ENCODE measurements around the gene TNXB. TPM values are rescaled to one million over a fixed set of nuclear protein-coding genes. Genes with fewer than 3 reads are reported as not detected.
A peak's percentile ranks its signal among the peaks of the same experiment; 100 is the strongest.

Gene TNXB
- total and polyA plus RNA-seq, 2 experiments from 2014 or later, result 2.0 to 6.0 TPM

- H3K4me1 ChIP-seq (ENCODE audit: insufficient read depth), result peaks cover 35% of the 10 kb centered on the region
- Mint-ChIP-seq H3K27me3 (ENCODE audit: insufficient read depth, low read depth, poor library complexity) (peaks cover 30% of the 10 kb centered on the region), H3K27ac (peak overlapping the region; percentile 48; the same call in 1 of the 2 replicates), H3K9me3 (no peaks in the 10 kb centered on the region; the same call in 2 of the 3 replicates), H3K4me1 (peaks cover 51% of the 10 kb centered on the region), H3K36me3 (ENCODE audit: low read depth) (no peaks in the 10 kb centered on the region), H3K4me3 (peak overlapping the region; percentile 92)
- no peaks in the 10 kb centered on the region; the same call in 1 of the 2 replicates for H3K9me2 ChIP-seq (ENCODE audit: insufficient read depth)
- H4K20me1 ChIP-seq (replicated peaks; ENCODE audit: insufficient read depth), result 0 out of 2 replicates have a peak, but pooled peaks cover 5% of the 10 kb centered on the region
- no peaks in the 10 kb centered on the region for H3K79me2 ChIP-seq (replicated peaks; ENCODE audit: insufficient read depth)
- DNase-seq (ENCODE audit: low spot score) (no peak), ATAC-seq (no peak)
- H3K4me2 ChIP-seq, result peak overlapping the region; percentile 90
- H3K27me3 ChIP-seq (ENCODE audit: insufficient read depth), result peaks cover 36% of the 10 kb centered on the region
- peak overlapping the region; percentile 36; the same call in 1 of the 2 replicates for H3K27ac ChIP-seq (ENCODE audit: low read depth)
- H3K4me3 ChIP-seq, result peak overlapping the region; percentile 100
- H3K36me3 ChIP-seq (ENCODE audit: insufficient read depth), result no peaks in the 10 kb centered on the region
- peak overlapping the region; percentile 90 for H2AFZ ChIP-seq
- TF ChIP-seq CTCF (conservative IDR thresholded peaks at IDR 0.05; ENCODE audit: low read depth in 2 of 2) (peak in 1 of 2 experiments; percentile 15; a peak in 2 of 4 replicates), NANOG (IDR thresholded peaks at IDR 0.05; ENCODE audit: borderline replicate concordance) (no peak)
- H3F3A ChIP-seq (replicated peaks; ENCODE audit: low read depth), result peaks cover 9% of the 10 kb centered on the region
These were observed 38.4 kb upstream of the TNXB start for GRCh38 chr6:32147401-32148132.

GRCh38 chr6:32146687-32147086 lies 37.5 kb upstream of the TNXB start:
- Histone ChIP-seq H2AFZ (no peak overlapping the region), H3K4me2 (peak overlapping the region; percentile 45), H3K27me3 (ENCODE audit: insufficient read depth) (peaks cover 29% of the 10 kb centered on the region), H3K27ac (ENCODE audit: low read depth) (no peak overlapping the region), H3K79me2 (replicated peaks; ENCODE audit: insufficient read depth) (no peaks in the 10 kb centered on the region), H3F3A (replicated peaks; ENCODE audit: low read depth) (peaks cover 9% of the 10 kb centered on the region), H3K36me3 (ENCODE audit: insufficient read depth) (no peaks in the 10 kb centered on the region), H3K9me2 (ENCODE audit: insufficient read depth) (no peaks in the 10 kb centered on the region; the same call in 1 of the 2 replicates), H3K4me1 (ENCODE audit: insufficient read depth) (peaks cover 28% of the 10 kb centered on the region), H3K4me3 (no peak overlapping the region), H4K20me1 (replicated peaks; ENCODE audit: insufficient read depth) (0 out of 2 replicates have a peak, but pooled peaks cover 5% of the 10 kb centered on the region)
- Mint-ChIP-seq H3K9me3 (no peaks in the 10 kb centered on the region; the same call in 2 of the 3 replicates), H3K27me3 (ENCODE audit: insufficient read depth, low read depth, poor library complexity) (peaks cover 25% of the 10 kb centered on the region), H3K27ac (peak overlapping the region; percentile 79), H3K4me1 (peaks cover 45% of the 10 kb centered on the region), H3K36me3 (ENCODE audit: low read depth) (no peaks in the 10 kb centered on the region), H3K4me3 (peak overlapping the region; percentile 29)
- DNase-seq (ENCODE audit: low spot score), result peak; percentile 69
- ATAC-seq, result no peak
- no peak for TF ChIP-seq POLR2AphosphoS5 (IDR thresholded peaks at IDR 0.05; ENCODE audit: low read depth)
- no peak for TF ChIP-seq EZH2 (IDR thresholded peaks at IDR 0.05; ENCODE audit: low read depth, unreplicated experiment)
- no peak for TF ChIP-seq STAT1 (IDR thresholded peaks at IDR 0.05; ENCODE audit: unreplicated experiment)
- no peak for TF ChIP-seq ZNF331 (CRISPR knock-in tag; IDR thresholded peaks at IDR 0.05; ENCODE audit: low read depth)
- TF ChIP-seq CREB1 (CRISPR knock-in tag; IDR thresholded peaks at IDR 0.05; ENCODE audit: low read depth), result no peak
- TF ChIP-seq ZNF462 (CRISPR knock-in tag; IDR thresholded peaks at IDR 0.05), result no peak
- no peak for TF ChIP-seq ETS1 (IDR thresholded peaks at IDR 0.05)
- TF ChIP-seq EZH2phosphoT487 (IDR thresholded peaks at IDR 0.05; ENCODE audit: unreplicated experiment), result no peak
